Hematopoietic multipotent progenitor cell (in vitro differentiated cells): ENCODE results near the gene RC3H1. TPM values are rescaled to one million over a fixed set of nuclear protein-coding genes. Genes with fewer than 3 reads are reported as not detected.
A peak's percentile ranks its signal among the peaks of the same experiment; 100 is the strongest.
"Not testable (repeated sequence)": the region's sequence is repeated elsewhere in the genome, so short reads cannot be mapped to it uniquely, and the experiment has no call there.

Experiments
- DNase-seq, 3 donors: peaks; one replicate each; pipeline ENCODE4 v3.0.0-alpha.2; 2011 to 2015; ENCODE audit warnings: low read depth in 2 of 3, low spot score in 2 of 3
- total RNA-seq: library from RNA; depleted of rRNA; stranded (reverse); fragments of >200 nt; gene quantifications from one replicate; pipeline ENCODE4 v1.2.3, GENCODE V29; 2012

The RC3H1 gene
- total RNA-seq, 1 donor = 28.0 TPM

- DNase-seq = no peak
Observed at GRCh38 chr1:173963477-173963876, 58.7 kb downstream of the RC3H1 start.

GRCh38 chr1:173960625-173961024, 61.5 kb downstream of the RC3H1 start:
- peak in 2 of 3 donors; percentile 37 to 49 for DNase-seq

DNA sequence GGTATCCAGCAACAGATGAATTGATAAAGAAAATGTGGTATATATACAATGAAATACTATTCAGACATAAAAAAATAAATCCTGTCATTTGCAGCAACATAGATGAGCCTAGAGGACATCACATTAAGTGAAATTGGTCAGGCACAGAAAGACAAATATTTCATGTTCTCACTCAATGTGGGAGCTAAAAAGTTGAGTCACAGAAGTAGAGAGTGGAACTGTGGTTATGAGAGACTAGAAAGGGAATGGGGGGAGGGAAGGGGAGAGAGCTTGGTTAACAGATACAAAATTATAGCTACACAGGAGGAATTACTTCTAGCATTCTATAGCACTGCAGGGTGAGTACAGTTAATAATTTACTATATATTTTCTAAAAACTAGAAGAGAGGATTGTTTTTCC, 68.0 kb downstream of the RC3H1 start:
- no peak for DNase-seq

DNA sequence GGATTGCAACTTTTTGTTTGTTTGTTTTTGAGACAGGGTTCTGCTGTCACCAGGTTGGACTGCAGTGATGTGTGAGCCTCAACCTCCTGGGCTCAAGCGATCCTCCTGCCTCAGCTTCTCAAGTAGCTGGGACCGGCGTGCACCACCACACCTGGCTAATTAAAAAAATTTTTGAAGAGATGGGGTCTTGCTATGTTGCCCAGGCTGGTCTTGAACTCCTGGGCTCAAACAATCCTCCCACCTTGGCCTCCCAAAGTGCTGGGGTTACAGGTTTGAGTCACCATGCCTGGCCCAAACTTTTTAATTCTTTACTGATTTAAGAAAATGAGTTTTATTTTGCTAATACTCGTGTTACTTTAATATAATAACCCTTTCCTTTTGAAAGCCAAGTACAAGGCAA, 73.6 kb downstream of the RC3H1 start:
- no peak for DNase-seq

DNA sequence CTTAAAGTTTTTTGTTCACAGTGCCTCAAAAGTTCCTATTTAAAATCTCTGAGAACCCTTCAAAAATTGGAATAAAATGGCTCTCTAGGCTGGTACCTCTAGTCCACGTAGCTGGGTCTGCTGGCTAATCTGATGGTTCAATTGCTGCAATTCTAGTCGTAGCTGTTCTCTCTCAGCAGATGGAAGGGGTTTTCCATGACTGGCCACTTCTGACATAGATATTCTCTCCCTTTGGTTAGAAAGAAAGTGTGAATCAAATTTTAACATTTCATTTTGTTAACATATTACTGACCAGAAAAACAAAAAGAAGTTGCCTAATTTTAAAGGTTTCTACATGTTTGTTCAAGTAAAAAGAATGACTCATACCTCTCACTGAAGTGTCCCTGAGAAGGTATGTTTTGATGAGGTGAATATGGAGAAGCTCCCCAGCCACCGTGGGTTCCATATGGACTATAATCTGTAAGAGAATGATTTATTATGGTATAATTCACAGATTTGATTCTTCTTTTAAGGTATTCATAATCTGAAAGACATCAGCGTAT, 75.7 kb downstream of the RC3H1 start:
- DNase-seq = no peak

GRCh38 chr1:173937062-173937461, 85.1 kb downstream of the RC3H1 start:
- no peak for DNase-seq

DNA sequence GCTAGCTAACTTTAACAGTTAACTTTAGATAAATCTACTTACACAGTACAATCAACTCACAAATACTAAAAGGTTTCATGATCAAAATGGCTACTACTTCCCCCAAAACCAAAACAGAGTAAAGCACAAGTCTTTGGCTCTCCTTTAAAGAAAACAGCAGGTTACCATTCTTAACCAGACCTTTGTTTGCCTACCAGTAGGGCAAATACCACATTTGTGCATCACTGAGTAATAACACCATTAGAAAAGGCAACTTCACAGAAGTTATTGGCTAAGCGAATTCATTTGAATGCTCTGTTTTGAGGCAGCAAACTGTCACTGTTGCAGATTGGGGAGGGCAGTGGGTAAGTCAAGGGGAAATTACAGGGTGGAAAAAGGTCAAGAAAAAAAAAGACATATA, 87.7 kb downstream of the RC3H1 start:
- no peak for DNase-seq

DNA sequence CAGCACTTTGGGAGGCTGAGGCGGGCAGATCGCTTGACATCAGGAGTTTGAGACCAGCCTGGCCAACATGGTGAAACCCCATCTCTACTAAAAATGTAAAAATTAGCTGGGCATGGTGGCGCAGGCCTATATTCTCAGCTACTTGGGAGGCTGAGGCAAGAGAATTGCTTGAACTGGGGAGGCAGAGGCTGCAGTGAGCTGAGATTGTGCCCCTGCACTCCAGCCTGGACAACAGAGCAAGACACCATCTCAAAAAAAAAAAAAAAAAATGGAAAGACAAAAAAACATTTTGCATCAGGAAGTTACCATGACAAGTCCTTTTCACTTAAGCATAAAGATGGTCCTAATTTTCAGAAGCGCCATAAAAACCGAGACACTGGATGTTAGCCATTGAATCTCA, 91.6 kb downstream of the RC3H1 start:
- DNase-seq = not testable (repeated sequence)

- no peak for DNase-seq
Observed at GRCh38 chr1:173925306-173926242, 96.6 kb downstream of the RC3H1 start.

- DNase-seq = no peak
Observed at GRCh38 chr1:173920861-173921260, 101.3 kb downstream of the RC3H1 start.

GRCh38 chr1:173917635-173918493, 104.3 kb downstream of the RC3H1 start:
- no peak for DNase-seq

DNA sequence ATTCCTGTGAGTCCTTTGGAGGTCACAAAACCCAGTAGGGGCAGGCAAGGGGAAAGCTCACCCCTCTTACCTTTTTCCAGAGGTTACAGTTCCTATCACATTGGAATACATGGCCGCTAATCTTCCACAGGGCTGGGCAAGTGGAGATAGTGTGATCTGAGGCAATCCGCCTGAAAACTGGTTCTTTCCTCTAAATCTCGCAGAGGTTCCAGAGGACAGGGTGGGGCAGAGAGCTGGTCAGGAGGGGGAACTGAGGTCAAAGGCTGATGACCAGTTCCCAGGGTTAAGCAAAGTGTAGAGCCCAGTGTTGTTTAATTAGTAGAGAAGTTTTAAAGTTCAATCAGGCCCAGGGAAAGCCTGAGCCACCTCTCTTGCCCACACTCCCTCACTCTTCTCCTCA, 105.0 kb downstream of the RC3H1 start, which contains the start of gene SERPINC1:
Gene SERPINC1 (minus strand): TSS at position 179 of the 400 bp plus-strand sequence. CDS start 68 bp downstream, at position 111.
- no peak for DNase-seq

DNA sequence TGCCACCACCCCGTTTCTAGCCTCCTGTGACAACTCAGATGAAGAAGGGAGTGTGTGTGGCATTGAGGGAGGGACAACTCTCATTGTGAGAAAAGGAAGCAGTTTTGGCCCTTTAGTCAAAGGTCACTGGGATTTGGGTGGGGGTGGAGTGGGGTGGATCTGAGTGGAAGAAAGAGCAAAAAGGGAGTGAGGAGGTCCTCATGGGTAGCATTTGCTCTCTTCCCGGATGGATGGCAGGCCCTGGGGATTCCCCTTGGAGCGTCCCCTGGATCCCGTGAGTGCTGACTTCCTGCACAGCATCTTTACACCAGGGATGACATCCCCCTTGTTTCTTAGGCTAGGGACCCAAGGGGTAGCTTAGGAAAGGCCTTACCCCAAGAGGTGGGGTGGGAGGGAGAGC, 105.5 kb downstream of the RC3H1 start:
- no peak for DNase-seq

GRCh38 chr1:173915596-173915995, 106.6 kb downstream of the RC3H1 start:
- no peak for DNase-seq

DNA sequence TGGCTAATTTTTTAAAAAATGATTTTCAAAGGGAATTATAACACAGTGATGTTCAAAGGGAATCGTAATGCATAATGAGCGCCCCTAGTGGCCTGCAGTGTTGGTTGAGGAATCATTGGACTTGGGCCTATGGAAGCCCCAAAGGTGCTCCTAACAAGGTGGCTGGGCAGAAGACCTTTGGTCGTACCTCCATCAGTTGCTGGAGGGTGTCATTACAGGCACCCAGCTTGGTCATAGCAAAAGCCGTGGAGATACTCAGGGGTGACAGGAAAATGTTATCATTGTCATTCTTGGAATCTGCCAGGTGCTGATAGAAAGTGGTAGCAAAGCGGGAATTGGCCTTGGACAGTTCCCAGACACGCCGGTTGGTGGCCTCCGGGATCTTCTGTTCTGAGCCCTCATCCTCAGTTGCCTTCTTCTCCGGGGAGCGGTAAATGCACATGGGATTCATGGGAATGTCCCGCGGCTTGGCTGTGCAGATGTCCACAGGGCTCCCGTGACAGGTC, 107.7 kb downstream of the RC3H1 start:
- DNase-seq = peak in 2 of 3 donors; percentile 3 to 49

DNA sequence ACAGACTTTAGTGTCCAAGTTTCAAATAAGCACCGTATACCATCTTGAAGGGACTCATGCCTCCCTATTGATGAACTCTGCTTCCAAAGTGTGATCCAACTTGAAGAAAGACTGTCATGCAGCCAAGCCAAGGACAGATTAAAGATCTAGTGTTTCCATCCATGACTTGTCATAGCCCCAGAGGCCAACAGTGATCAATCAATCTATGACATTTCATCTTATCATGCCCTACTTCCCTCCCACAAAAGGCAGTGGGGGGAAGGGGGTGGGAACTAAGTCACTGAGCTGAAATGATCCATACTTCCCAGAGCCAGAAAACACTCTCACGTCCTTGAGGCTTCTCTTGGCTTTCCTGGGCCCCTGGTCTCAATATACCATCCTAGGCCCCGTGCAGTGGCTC, 109.0 kb downstream of the RC3H1 start:
- no peak for DNase-seq

GRCh38 chr1:173903827-173904531, 118.2 kb downstream of the RC3H1 start:
- DNase-seq = no peak

DNA sequence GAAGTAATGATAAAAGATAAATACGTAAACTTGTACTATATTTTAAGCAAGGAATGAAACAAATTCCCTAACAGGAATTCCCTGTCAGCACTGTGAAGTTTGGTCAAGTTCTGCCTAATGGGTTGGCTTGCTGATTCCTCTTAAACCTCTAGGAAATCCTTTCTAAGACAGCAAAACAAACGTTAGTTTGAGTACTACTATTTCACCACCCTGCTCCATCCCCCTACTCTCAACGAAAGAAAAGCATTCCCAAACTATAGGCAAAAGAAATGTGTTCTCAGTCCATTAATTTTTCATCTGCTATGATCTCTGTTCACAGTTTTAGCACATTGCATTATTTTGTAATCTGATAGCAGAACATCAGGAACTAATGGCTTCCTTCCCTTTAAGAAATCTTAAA, 121.2 kb downstream of the RC3H1 start:
- no peak for DNase-seq

DNA sequence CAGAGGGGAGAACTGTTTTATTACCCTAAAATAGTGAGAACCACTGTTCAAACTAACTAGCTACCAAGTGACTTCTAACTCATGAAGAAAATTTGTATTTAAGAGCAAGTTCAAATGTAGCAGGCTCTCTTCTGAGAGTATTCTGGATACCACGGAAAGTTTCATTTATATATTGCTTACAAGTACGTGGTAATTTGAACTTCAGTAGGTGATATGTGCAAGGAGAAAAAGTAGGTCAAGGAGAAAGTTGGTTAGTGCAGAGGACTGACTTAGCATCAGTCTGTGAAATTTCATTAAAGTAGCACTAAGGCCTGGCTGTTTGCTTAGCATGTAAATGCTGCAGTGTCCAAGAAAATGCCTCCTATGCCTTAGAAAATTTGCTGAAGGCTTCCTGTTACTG, 121.7 kb downstream of the RC3H1 start:
- no peak for DNase-seq

- DNase-seq = no peak
Observed at GRCh38 chr1:173894189-173894588, 128.0 kb downstream of the RC3H1 start.
